ENCODE results near the gene BTNL9.

DNA sequence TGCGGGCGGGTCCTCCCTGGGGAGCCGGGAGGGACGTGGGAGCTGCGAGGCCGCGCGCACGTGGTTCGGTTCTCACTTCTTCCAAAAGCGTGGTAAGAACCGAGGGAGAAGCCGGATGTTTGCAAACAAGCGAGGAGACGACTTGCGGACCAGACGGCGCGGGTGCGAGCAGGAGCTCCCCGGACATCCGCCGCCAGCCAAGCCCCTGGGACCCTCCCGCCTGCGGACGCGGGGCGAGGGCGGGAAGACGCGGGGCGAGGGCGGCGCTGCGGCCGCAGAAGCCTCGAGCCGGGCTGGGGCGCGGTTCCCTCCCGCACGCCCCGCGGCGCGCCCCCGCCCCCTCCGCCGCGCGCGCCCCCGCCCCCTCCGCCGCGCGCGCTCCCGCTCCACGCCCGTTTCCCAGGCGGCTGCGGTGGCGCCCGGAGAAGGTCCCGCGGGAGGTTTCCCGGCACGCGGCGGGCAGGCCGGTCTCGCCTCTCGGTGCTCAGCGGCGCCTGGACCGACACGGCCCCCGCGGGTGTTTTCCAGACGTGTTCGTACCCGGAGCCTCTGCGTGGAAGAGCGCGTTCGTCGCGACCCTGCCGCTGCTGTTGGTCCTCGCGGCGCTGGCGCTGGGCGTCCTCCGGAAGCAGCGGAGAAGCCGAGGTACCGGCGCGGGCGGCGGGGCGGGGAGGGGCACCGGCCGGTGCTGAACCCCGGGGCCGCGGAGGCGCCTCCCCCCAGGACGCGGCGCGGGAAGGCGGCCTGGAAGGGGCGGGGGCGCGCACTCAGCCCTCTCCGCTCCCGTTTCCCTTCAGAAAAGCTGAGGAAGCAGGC, 12.8 kb downstream of the BTNL9 start:
- TF ChIP-seq, protein P1, sequence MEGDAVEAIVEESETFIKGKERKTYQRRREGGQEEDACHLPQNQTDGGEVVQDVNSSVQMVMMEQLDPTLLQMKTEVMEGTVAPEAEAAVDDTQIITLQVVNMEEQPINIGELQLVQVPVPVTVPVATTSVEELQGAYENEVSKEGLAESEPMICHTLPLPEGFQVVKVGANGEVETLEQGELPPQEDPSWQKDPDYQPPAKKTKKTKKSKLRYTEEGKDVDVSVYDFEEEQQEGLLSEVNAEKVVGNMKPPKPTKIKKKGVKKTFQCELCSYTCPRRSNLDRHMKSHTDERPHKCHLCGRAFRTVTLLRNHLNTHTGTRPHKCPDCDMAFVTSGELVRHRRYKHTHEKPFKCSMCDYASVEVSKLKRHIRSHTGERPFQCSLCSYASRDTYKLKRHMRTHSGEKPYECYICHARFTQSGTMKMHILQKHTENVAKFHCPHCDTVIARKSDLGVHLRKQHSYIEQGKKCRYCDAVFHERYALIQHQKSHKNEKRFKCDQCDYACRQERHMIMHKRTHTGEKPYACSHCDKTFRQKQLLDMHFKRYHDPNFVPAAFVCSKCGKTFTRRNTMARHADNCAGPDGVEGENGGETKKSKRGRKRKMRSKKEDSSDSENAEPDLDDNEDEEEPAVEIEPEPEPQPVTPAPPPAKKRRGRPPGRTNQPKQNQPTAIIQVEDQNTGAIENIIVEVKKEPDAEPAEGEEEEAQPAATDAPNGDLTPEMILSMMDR (IDR thresholded peaks at IDR 0.05; ENCODE audit: low read depth, low read length) = no peak
- TF ChIP-seq EZH2phosphoT487 (IDR thresholded peaks at IDR 0.05; ENCODE audit: low read depth) = no peak

Measured in OCI-LY3 (cell line).